Upper lobe of left lung (tissue), 6 donors: ENCODE results near the gene VWA2. TPM values are rescaled to one million over a fixed set of nuclear protein-coding genes. Genes with fewer than 3 reads are reported as not detected.

Experiments
- ATAC-seq, 2 donors: fragments of 200-7000 bp; cut with Tn5 transposase; one replicate each; pipeline ENCODE4 v1.9.1; 2022; ENCODE audit warnings: mild to moderate bottlenecking in 2 of 2, moderate library complexity in 2 of 2; ENCODE audit not compliant: low FRiP score in 2 of 2
- DNase-seq, 2 donors: peaks; one replicate each; pipeline ENCODE4 v3.0.0-alpha.2; 2019 to 2020
- H3K27ac ChIP-seq, 4 donors: fragments of 200-600 bp; sonication (generic); one replicate each; pipeline ENCODE4 v1.5.1; 2016 to 2019
- H3K27me3 ChIP-seq, 4 donors: fragments of 200-600 bp; sonication (generic); one replicate each; pipeline ENCODE4 v1.5.1; 2017 to 2019
- H3K36me3 ChIP-seq, 4 donors: fragments of 200-600 bp; sonication (generic); one replicate each; pipeline ENCODE4 v1.5.1; 2016 to 2019
- H3K4me1 ChIP-seq, 4 donors: fragments of 200-600 bp; sonication (generic); one replicate each; pipeline ENCODE4 v1.5.1; 2018 to 2019
- H3K4me3 ChIP-seq, 4 donors: fragments of 200-600 bp; sonication (generic); one replicate each; pipeline ENCODE4 v1.5.1; 2017 to 2019; ENCODE audit warnings: mild to moderate bottlenecking in 2 of 4, moderate library complexity in 1 of 4
- H3K9me3 ChIP-seq, 4 donors: fragments of 200-600 bp; sonication (generic); one replicate each; pipeline ENCODE4 v1.5.1; 2018 to 2019
- CTCF ChIP-seq, 6 experiments: fragments of 450-650 bp in 4 of 6; fragments of 200-600 bp in 2 of 6; sonication (generic) in 2 of 6; IDR thresholded peaks; one replicate each; pipeline ENCODE4 v1.5.1; 2016 to 2019; ENCODE audit warnings: antibody characterized with exemption in 6 of 6
- EP300 ChIP-seq, 4 donors: sonication (generic); formaldehyde crosslinking; IDR thresholded peaks; one replicate each; pipeline ENCODE4 v1.5.1; 2017; ENCODE audit warnings: antibody characterized with exemption in 4 of 4, control low read depth in 2 of 4
- POLR2A ChIP-seq, 4 donors: fragments of 450-650 bp; IDR thresholded peaks; one replicate each; pipeline ENCODE4 v1.5.1; 2016 to 2017; ENCODE audit warnings: antibody characterized with exemption in 4 of 4, mild to moderate bottlenecking in 2 of 4
- POLR2AphosphoS5 ChIP-seq, 2 donors: sonication (generic); formaldehyde crosslinking; IDR thresholded peaks; one replicate each; pipeline ENCODE4 v1.5.1; 2017; ENCODE audit warnings: antibody characterized with exemption in 2 of 2
- WGBS, 2 donors: methylation state at CpG; one replicate each; pipeline ENCODE4 v1.1.5; 2017 to 2018; 5-methylcytosine and 5-hydroxymethylcytosine counted together
- total RNA-seq, 6 donors: library from RNA; depleted of rRNA in 4 of 6; stranded (reverse); fragments of >200 nt in 4 of 6; gene quantifications; one replicate each; pipeline versions ENCODE4 v1.1.0 to v1.2.1, GENCODE V29; 2016 to 2021
- donor health status: DM: no; HTN: no; CAD: no; lungs with moderate emphysema.
- donor health status: DM: no; HTN: yes; CAD: no; lungs with severe emphysema.

VWA2 gene
- total RNA-seq, 6 donors from 2014 or later = 8.3 to 17.8 (median 12.4) TPM

GRCh38 chr10:114281006-114281405 is 42.0 kb downstream of the VWA2 start:
- Histone ChIP-seq H3K4me3 (no peak overlapping the region), H3K9me3 (no peaks in the 10 kb centered on the region), H3K36me3 (no peaks in the 10 kb centered on the region), H3K4me1 (peaks cover 0 to 12% (median 0%) of the 10 kb centered on the region in 4 donors), H3K27me3 (no peaks in the 10 kb centered on the region), H3K27ac (no peak overlapping the region)
- ATAC-seq (no peak), DNase-seq (no peak)
- WGBS, 2 donors = 81 to 88% methylated on average over 3 to 6 of the region's 7 CpGs
- no peak for TF ChIP-seq POLR2A (IDR thresholded peaks at IDR 0.05)
- TF ChIP-seq CTCF (IDR thresholded peaks at IDR 0.05) = no peak
- no peak for TF ChIP-seq POLR2AphosphoS5 (IDR thresholded peaks at IDR 0.05)
- TF ChIP-seq EP300 (IDR thresholded peaks at IDR 0.05) = no peak

DNA sequence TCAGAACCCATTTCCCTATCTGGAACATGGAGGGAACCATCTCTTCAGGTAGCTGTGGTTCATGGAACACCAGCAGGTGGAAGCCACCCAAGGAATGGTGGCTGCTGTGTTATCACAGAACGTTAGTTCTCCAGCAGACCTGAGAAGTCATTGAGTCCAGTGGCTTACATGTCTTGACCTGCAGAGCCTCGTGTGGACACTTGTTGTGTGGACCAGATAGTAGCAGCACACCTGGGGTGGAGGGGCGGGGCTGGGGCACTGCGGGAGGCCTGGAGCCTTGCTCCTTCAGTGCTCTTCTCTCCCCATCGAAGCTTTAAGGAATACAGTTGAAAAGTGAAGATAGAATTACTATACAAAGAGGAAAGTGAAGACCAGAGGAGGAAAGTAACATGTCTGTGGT is 42.4 kb downstream of the VWA2 start:
- Histone ChIP-seq H3K27me3 (no peaks in the 10 kb centered on the region), H3K27ac (no peak overlapping the region), H3K4me1 (peaks cover 0 to 12% (median 0%) of the 10 kb centered on the region in 4 donors), H3K4me3 (no peak overlapping the region), H3K36me3 (no peaks in the 10 kb centered on the region), H3K9me3 (no peaks in the 10 kb centered on the region)
- TF ChIP-seq CTCF (IDR thresholded peaks at IDR 0.05) = no peak
- TF ChIP-seq POLR2A (IDR thresholded peaks at IDR 0.05) = no peak
- no peak for TF ChIP-seq POLR2AphosphoS5 (IDR thresholded peaks at IDR 0.05)
- no peak for TF ChIP-seq EP300 (IDR thresholded peaks at IDR 0.05)
- 61 to 72% methylated on average over 5 of the region's 5 CpGs for WGBS, 2 donors
- ATAC-seq (no peak), DNase-seq (peak; percentile 12 to 36)

- no peaks in the 10 kb centered on the region for H3K36me3 ChIP-seq
- TF ChIP-seq POLR2AphosphoS5 (IDR thresholded peaks at IDR 0.05) = no peak
- no peak for TF ChIP-seq CTCF (IDR thresholded peaks at IDR 0.05)
- no peak for TF ChIP-seq POLR2A (IDR thresholded peaks at IDR 0.05)
- TF ChIP-seq EP300 (IDR thresholded peaks at IDR 0.05) = no peak
- peak in 1 of 2 donors; percentile 31 for DNase-seq
- no peaks in the 10 kb centered on the region for H3K27me3 ChIP-seq
- H3K9me3 ChIP-seq = no peaks in the 10 kb centered on the region
- peak overlapping the region in 1 of 4 donors; percentile 10 for H3K27ac ChIP-seq
- H3K4me1 ChIP-seq = peaks cover 0 to 12% (median 0%) of the 10 kb centered on the region in 4 donors
- ATAC-seq = no peak
- no peak overlapping the region for H3K4me3 ChIP-seq
- WGBS, 2 donors = 68 to 83% methylated on average over 1 to 2 of the region's 2 CpGs
Measured at GRCh38 chr10:114282526-114282925, 43.5 kb downstream of the VWA2 start.

GRCh38 chr10:114283091-114283490 is 44.0 kb downstream of the VWA2 start:
- no peaks in the 10 kb centered on the region for H3K36me3 ChIP-seq
- WGBS, 2 donors = 93 to 96% methylated on average over 10 of the region's 10 CpGs

DNA sequence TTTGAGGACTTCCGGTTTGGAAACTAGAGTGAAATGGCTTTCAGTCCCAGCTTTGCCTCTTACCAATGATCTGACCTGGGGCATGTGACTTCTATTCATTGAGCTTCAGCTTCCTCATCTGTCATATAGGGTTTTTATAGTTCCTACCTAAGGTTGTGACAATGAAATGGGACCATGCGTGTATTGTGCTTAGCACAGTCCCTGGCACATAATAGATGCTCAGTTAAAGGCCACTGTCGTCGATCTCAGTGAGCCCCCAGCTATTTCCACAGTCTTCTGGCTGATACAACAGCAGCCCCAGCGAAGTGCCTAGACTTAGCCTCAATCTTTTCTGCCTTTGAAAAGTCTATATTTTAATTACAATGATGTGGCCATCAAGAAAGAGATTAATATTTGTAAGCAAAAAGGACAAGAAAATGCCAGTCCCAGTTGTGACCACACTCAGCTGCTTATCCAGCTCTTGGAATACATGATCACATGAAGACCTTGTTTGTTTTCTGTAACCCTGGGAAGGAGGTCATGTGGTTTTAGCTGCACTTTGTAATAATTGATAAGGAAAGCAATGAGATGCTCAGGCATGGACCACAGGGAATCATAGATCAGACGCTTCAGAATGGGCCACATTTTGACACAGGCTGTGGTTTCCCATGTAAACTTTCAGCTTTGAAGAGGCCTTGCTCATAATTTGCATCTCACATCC is 44.6 kb downstream of the VWA2 start:
- Histone ChIP-seq H3K4me3 (no peak overlapping the region), H3K27ac (no peak overlapping the region), H3K27me3 (no peaks in the 10 kb centered on the region), H3K9me3 (no peaks in the 10 kb centered on the region), H3K4me1 (peaks cover 0 to 14% (median 0%) of the 10 kb centered on the region in 4 donors), H3K36me3 (no peaks in the 10 kb centered on the region)
- 95% methylated on average over 6 of the region's 6 CpGs for WGBS, 2 donors
- no peak for ATAC-seq
- DNase-seq = peak in 1 of 2 donors; percentile 2
- no peak for TF ChIP-seq POLR2A (IDR thresholded peaks at IDR 0.05)
- no peak for TF ChIP-seq POLR2AphosphoS5 (IDR thresholded peaks at IDR 0.05)
- TF ChIP-seq CTCF (IDR thresholded peaks at IDR 0.05) = no peak
- no peak for TF ChIP-seq EP300 (IDR thresholded peaks at IDR 0.05)

More at GRCh38 chr10:114283091-114283490, 44.0 kb downstream of the VWA2 start:
- no peaks in the 10 kb centered on the region for H3K27me3 ChIP-seq
- ATAC-seq = no peak
- TF ChIP-seq POLR2AphosphoS5 (IDR thresholded peaks at IDR 0.05) (no peak), EP300 (IDR thresholded peaks at IDR 0.05) (no peak)
- H3K27ac ChIP-seq = no peak overlapping the region
- H3K4me3 ChIP-seq = no peak overlapping the region
- peak in 1 of 2 donors; percentile 16 for DNase-seq
- no peaks in the 10 kb centered on the region for H3K9me3 ChIP-seq
- H3K4me1 ChIP-seq = peaks cover 0 to 12% (median 0%) of the 10 kb centered on the region in 4 donors
